GM15510 (cell line): Measurements from ENCODE around the gene UNC79.

Source experiments
- POLR2A ChIP-seq: IDR thresholded peaks from 3 replicates; pipeline ENCODE4 v1.6.1; 2011; ENCODE audit warnings: borderline replicate concordance; ENCODE audit not compliant: insufficient read length; ENCODE audit errors: extremely low read depth

Gene UNC79

GRCh38 chr14:93476305-93476704 lies 45.6 kb downstream of the UNC79 start:
- TF ChIP-seq POLR2A, result no peak

- TF ChIP-seq POLR2A, result no peak
Measured at GRCh38 chr14:93480867-93481266, 50.1 kb downstream of the UNC79 start.

- TF ChIP-seq POLR2A, result no peak
Measured at GRCh38 chr14:93481758-93482157, 51.0 kb downstream of the UNC79 start.

- no peak for TF ChIP-seq POLR2A
Measured at GRCh38 chr14:93490001-93490400, 59.3 kb downstream of the UNC79 start.

GRCh38 chr14:93493054-93493453 lies 62.3 kb downstream of the UNC79 start:
- no peak for TF ChIP-seq POLR2A

- TF ChIP-seq POLR2A, result no peak
Measured at GRCh38 chr14:93496856-93497741, 66.4 kb downstream of the UNC79 start.

- no peak for TF ChIP-seq POLR2A
Measured at GRCh38 chr14:93510056-93510455, 79.3 kb downstream of the UNC79 start.

GRCh38 chr14:93511001-93511400 lies 80.3 kb downstream of the UNC79 start:
- no peak for TF ChIP-seq POLR2A

GRCh38 chr14:93520053-93520607 lies 89.4 kb downstream of the UNC79 start:
- TF ChIP-seq POLR2A, result no peak

GRCh38 chr14:93522221-93522620 lies 91.5 kb downstream of the UNC79 start:
- no peak for TF ChIP-seq POLR2A

- no peak for TF ChIP-seq POLR2A
Measured at GRCh38 chr14:93525696-93526451, 95.1 kb downstream of the UNC79 start.

GRCh38 chr14:93527203-93527607 lies 96.5 kb downstream of the UNC79 start:
- TF ChIP-seq POLR2A, result no peak

- TF ChIP-seq POLR2A, result no peak
Measured at GRCh38 chr14:93528884-93529558, 98.3 kb downstream of the UNC79 start.

GRCh38 chr14:93531644-93532043 lies 100.9 kb downstream of the UNC79 start:
- no peak for TF ChIP-seq POLR2A

GRCh38 chr14:93532541-93532940 lies 101.8 kb downstream of the UNC79 start:
- TF ChIP-seq POLR2A, result no peak

- no peak for TF ChIP-seq POLR2A
Measured at GRCh38 chr14:93533437-93533836, 102.7 kb downstream of the UNC79 start.

- no peak for TF ChIP-seq POLR2A
Measured at GRCh38 chr14:93533842-93534241, 103.1 kb downstream of the UNC79 start.
